Measurements from ENCODE around the gene PNKP. TPM values are rescaled to one million over a fixed set of nuclear protein-coding genes. Genes with fewer than 3 reads are reported as not detected.
A peak's percentile ranks its signal among the peaks of the same experiment; 100 is the strongest.

Gene PNKP
- total and polyA plus RNA-seq, 2 of the 8 experiments (the other 6 are each of a cell fraction or from before 2014, with no cell fraction given): 45.8 to 105 TPM

DNA sequence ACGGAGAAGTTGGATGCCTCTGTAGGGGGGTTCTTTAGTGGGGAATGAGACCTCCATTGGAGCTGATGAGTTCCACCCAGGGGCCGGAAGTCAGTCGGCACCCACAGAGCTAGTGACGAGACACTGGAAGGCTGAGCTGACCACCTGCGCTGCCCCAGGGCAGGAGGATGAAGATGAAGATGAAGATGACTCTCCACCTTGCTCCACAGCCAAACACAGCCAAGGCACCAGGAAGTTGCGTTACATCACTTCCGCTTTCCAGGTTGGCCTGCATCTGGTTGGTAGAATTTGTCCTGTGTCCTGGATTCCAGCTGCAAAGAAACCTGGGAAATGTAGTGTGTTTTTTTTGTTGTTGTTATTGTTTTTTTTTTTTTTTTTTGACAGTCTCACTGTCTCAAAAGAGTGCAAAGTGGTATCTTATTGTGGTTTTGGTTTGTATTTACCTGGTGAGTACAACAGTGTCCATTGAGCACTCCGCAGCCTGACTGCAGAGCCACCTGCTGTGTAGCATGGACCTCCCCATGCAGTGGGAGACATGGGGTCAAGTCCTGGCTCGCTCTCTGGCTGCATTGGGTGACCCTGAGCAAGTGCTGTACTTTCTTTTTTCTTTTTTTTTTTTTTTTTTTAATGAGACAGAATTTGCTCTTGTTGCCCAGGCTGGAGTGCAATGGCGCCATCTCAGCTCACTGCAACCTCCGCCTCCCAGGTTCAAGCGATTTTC, 12.0 kb upstream of the PNKP start:
- Histone ChIP-seq H2BK20ac (ENCODE audit: low read length) (no peak overlapping the region), H3K9me3 (ENCODE audit: insufficient read depth in 2 of 2, low read depth in 1 of 2, low read length in 1 of 2) (no peaks in the 10 kb centered on the region), H3K23me2 (ENCODE audit: low read depth, low read length) (peaks cover 16% of the 10 kb centered on the region), H3K4me3 (ENCODE audit: extremely low read depth in 1 of 4, insufficient read depth in 2 of 4, low read depth in 3 of 4, low read length in 4 of 4) (peak overlapping the region in 1 of 4 experiments; percentile 90; a peak in 1 of 8 replicates), H3K27ac (ENCODE audit: low read depth, low read length) (no peak overlapping the region), H2BK12ac (ENCODE audit: low read depth, low read length) (no peak overlapping the region), H4K8ac (ENCODE audit: extremely low read depth, insufficient read depth, low read length) (no peak overlapping the region), H3K79me1 (ENCODE audit: low read depth, low read length) (peaks cover 16% of the 10 kb centered on the region), H3K79me2 (ENCODE audit: control insufficient read depth in 1 of 2, insufficient read depth in 2 of 2, low read length in 2 of 2) (peaks cover 0 to 28% of the 10 kb centered on the region in 2 experiments; a peak in 2 of 4 replicates), H3K14ac (ENCODE audit: insufficient read length) (no peak overlapping the region), H3K36me3 (ENCODE audit: control insufficient read depth in 2 of 4, insufficient read depth in 4 of 4, low read length in 3 of 4) (peaks cover 22 to 51% (median 43%) of the 10 kb centered on the region in 4 experiments), H3K4me1 (replicated peaks in 1 of 4; ENCODE audit: control insufficient read depth in 3 of 4, insufficient read depth in 4 of 4, low read length in 3 of 4) (peaks cover 0 to 13% (median 7%) of the 10 kb centered on the region in 4 experiments; a peak in 6 of 7 replicates), H3K56ac (replicated peaks; ENCODE audit: insufficient read length, low read depth, low read length) (no peak overlapping the region), H2BK120ac (replicated peaks; ENCODE audit: low read depth, low read length) (no peak overlapping the region), H4K91ac (replicated peaks; ENCODE audit: insufficient read length, low read length) (no peak overlapping the region), H2AFZ (ENCODE audit: low read length) (no peak overlapping the region), H3K18ac (ENCODE audit: extremely low read depth, low read length) (no peak overlapping the region), H3K27me3 (replicated peaks in 1 of 4; ENCODE audit: control insufficient read depth in 3 of 4, extremely low read depth in 1 of 4, insufficient read depth in 3 of 4, low read length in 3 of 4) (no peaks in the 10 kb centered on the region), H3K23ac (ENCODE audit: insufficient read length) (no peak overlapping the region), H2BK5ac (ENCODE audit: low read depth, low read length) (no peak overlapping the region), H4K20me1 (replicated peaks in 1 of 2; ENCODE audit: control insufficient read depth in 1 of 2, insufficient read depth in 2 of 2, low read length in 2 of 2) (peaks cover 10 to 18% of the 10 kb centered on the region in 2 experiments), H3K4ac (replicated peaks; ENCODE audit: insufficient read length, low read depth, low read length) (no peak overlapping the region), H4K5ac (ENCODE audit: insufficient read length, low read depth, low read length) (no peak overlapping the region), H2AK5ac (ENCODE audit: low read depth, low read length) (no peak overlapping the region), H2BK15ac (ENCODE audit: low read length) (no peak overlapping the region; the same call in 1 of the 2 replicates), H3K9ac (replicated peaks in 1 of 4; ENCODE audit: extremely low read depth in 1 of 4, low read depth in 3 of 4, low read length in 3 of 4) (no peak overlapping the region), H3K4me2 (ENCODE audit: insufficient read depth in 1 of 2, low read depth in 2 of 2, low read length in 2 of 2) (peak overlapping the region in 1 of 2 experiments; percentile 92; a peak in 1 of 4 replicates)
- TF ChIP-seq ASH2L (IDR thresholded peaks at IDR 0.05; ENCODE audit: low read length) (no peak), EP300 (IDR thresholded peaks at IDR 0.05; ENCODE audit: borderline replicate concordance in 1 of 2, low read depth in 2 of 2, low read length in 2 of 2) (no peak), RXRA (IDR thresholded peaks at IDR 0.05; ENCODE audit: insufficient read depth, low read depth, low read length) (no peak), CHD2 (IDR thresholded peaks at IDR 0.05; ENCODE audit: low read length) (no peak)
- WGBS, 2 experiments (ENCODE audit: extremely low coverage in 1 of 2, insufficient coverage in 1 of 2, insufficient read length in 1 of 2, insufficient replicate concordance in 2 of 2, low coverage in 1 of 2, low lambda C conversion rate in 2 of 2, missing lambda C conversion rate in 1 of 2): 92% methylated on average over 11 of the region's 12 CpGs; no CpG with 5 or more reads in 1 of the 2 experiments
- DNase-seq (ENCODE audit: low read depth in 1 of 2, low spot score in 2 of 2): no peak
- FAIRE-seq: no peak
- CTCF ChIA-PET (ENCODE audit: partially characterized antibody): interaction anchor here (0.7 to 1.5 kb wide), 2 partner anchors 74 to 190 kb away, joined by 3 read pairs; partner anchors contain the start of gene ADM5
- POLR2A ChIA-PET (ENCODE audit: partially characterized antibody): interaction anchor here (1.1 to 6.2 kb wide), 4 partner anchors 9 to 16 kb away, joined by 3 to 76 read pairs (median 3); partner anchors contain the start of gene PNKP

All from H1 (cell line).